Urinary bladder (tissue), 4 donors: ENCODE data around the gene SIGLEC14. TPM values are rescaled to one million over a fixed set of nuclear protein-coding genes. Genes with fewer than 3 reads are reported as not detected.
"Not testable (repeated sequence)": the region's sequence is repeated elsewhere in the genome, so short reads cannot be mapped to it uniquely, and the experiment has no call there.

ENCODE experiments used
- DNase-seq: peaks from one replicate; pipeline ENCODE4 v3.0.0-alpha.2; 2015; ENCODE audit errors: extremely low spot score
- H3K27ac ChIP-seq: one replicate; pipeline ENCODE4 v1.5.1; 2013; ENCODE audit warnings: low read depth, mild to moderate bottlenecking, moderate library complexity
- H3K36me3 ChIP-seq: one replicate; pipeline ENCODE4 v1.6.1; 2013; ENCODE audit warnings: mild to moderate bottlenecking, moderate library complexity; ENCODE audit not compliant: insufficient read depth
- H3K4me1 ChIP-seq: one replicate; pipeline ENCODE4 v1.6.1; 2013; ENCODE audit warnings: mild to moderate bottlenecking, moderate library complexity; ENCODE audit not compliant: insufficient read depth
- H3K4me3 ChIP-seq: one replicate; pipeline ENCODE4 v1.5.1; 2013; ENCODE audit warnings: low read depth, low read length
- WGBS: extraction: QIAGEN DNeasy Blood & Tissue Kit; methylation state at CpG from one replicate; pipeline ENCODE4 v1.1.7; 2013; 5-methylcytosine and 5-hydroxymethylcytosine counted together
- polyA plus RNA-seq: library from polyadenylated mRNA; stranded (reverse); fragments of 200-250 nt; gene quantifications from one replicate; pipeline ENCODE4 v1.2.3, GENCODE V29; 2013
- total RNA-seq: library from RNA; depleted of rRNA; stranded (reverse); fragments of >200 nt; gene quantifications from one replicate; pipeline ENCODE4 v1.2.3, GENCODE V29; 2014
- donor health status: healthy with polysubstance abuse.
- donor health status: healthy.

SIGLEC14 gene
- total and polyA plus RNA-seq, 2 donors: 1.2 to 4.4 TPM

DNA sequence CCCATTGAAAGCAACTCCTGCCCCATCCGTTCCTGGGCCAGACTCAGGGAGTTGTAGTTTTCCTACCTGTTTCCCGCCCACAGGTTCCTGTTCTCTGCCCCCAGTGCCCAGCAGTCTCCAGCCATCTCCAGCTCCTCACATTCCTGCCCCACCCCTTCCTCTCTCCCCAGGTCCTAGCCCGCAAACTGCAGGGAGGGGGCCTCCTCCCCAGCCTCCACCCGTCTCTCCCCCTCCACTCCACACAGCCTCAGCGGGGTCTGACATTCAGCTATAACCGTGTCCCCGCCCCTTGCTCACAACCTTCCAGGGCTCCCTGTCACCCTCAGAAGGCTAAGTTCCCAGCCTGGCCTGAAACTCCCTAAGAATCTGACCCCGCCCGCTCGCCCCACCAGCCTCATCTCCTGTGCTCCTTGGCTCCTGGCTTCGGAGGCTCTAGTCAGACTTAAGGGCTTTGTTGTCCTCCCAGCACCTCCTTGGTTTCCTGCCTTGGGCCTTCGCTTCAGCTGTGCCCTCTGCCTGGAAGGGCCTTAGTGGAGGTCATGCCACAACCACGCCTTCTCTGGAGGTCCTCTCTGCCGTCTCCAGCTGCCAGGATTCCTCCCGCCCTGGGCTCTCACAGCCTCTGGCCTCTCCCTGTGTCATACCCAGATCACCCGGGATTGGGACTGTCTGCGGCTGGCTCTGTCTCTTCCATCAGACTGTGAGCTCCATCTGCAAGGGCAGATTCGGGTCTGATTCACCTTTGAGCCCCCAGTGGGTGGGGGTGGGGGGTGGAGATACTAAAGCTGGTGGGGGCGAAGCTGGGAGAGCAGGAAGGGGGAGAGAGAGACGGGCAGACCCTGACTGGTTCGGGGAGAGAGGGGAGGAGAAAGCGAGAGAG is 41.4 kb upstream of the SIGLEC14 start:
- H3K27ac ChIP-seq: peak overlapping the region; percentile 88
- peak; percentile 31 for DNase-seq
- peaks cover 2% of the 10 kb centered on the region for H3K4me1 ChIP-seq
- peak overlapping the region; percentile 92 for H3K4me3 ChIP-seq
- WGBS: 7% methylated on average over 22 of the region's 22 CpGs
- no peaks in the 10 kb centered on the region for H3K36me3 ChIP-seq

DNA sequence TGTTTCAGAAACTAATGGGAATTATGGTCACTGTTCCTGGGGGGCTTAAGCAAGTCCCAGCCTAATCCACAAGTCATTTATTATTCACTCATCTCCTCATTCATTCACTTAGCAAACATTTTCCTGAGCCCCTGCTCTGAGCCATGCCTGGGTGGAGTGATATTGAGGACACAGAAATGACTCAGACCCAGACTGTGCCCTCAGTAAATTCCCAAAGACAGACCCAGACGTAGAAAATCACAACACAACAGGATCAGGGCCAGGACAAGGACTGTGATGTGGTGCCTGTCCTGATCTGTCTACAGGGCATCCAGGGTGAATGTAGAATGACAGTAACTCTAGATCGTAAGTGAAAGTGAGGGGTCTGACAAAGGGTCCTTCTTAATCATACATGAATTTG is 39.5 kb upstream of the SIGLEC14 start:
- Histone ChIP-seq H3K36me3 (no peaks in the 10 kb centered on the region), H3K4me3 (no peak overlapping the region), H3K27ac (no peak overlapping the region), H3K4me1 (peaks cover 2% of the 10 kb centered on the region)
- DNase-seq: no peak
- 66% methylated on average over 2 of the region's 2 CpGs for WGBS

DNA sequence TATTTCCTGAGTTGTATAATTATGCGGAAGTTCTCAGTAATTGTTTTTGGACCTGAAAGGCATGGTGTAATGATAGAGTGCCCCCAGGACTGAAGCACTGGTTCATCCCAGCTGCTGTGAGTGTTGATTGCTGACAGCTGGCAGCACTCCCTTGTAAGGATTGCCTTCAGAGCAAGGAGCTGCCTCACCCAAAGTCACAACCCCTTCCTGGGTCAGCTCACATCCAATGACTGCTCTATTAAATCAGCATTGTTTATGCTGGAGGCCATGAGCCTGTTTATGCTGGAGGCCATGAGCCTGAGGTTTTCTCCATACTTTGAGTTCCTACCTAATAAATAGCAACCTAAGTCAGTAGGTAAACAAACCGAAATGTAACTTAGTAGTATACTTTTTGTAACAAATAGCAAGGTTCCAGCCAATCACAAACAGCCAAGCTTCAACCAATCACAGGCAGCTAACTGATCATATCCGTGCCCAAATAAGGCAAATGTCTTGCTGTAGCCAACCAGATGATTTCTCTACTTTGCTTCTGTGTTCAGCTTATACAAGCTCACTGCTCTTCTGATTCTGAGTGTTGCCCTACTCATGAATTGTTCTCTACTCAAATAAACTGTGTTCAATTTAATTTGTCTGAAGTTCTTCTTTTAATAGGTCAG is 34.8 kb upstream of the SIGLEC14 start:
- WGBS: 45% methylated on average over 3 of the region's 3 CpGs
- H3K36me3 ChIP-seq: no peaks in the 10 kb centered on the region
- H3K4me1 ChIP-seq: no peaks in the 10 kb centered on the region
- DNase-seq: no peak
- no peak overlapping the region for H3K4me3 ChIP-seq
- H3K27ac ChIP-seq: no peak overlapping the region

DNA sequence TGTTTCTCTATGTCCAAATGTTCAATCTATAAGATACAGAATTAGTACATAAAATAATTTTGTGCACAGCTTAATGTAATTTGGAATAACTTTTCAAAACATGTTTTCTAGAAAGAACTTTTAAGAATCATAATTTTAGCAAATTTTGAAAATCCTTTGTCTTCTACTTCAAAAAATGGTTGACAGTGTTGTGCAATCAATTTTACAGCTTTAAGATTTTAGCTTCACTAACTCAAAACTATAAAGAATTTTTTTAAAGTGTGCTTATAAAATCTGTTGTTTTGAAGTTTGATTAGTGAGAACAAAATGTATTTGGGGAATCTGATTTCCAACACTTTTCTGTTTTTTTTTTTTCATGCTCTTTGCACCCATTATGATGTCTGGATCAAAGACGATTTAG is 33.8 kb upstream of the SIGLEC14 start:
- Histone ChIP-seq H3K4me3 (no peak overlapping the region), H3K4me1 (no peaks in the 10 kb centered on the region), H3K27ac (no peak overlapping the region), H3K36me3 (no peaks in the 10 kb centered on the region)
- 86% methylated on average over 1 of the region's 1 CpG for WGBS
- no peak for DNase-seq

DNA sequence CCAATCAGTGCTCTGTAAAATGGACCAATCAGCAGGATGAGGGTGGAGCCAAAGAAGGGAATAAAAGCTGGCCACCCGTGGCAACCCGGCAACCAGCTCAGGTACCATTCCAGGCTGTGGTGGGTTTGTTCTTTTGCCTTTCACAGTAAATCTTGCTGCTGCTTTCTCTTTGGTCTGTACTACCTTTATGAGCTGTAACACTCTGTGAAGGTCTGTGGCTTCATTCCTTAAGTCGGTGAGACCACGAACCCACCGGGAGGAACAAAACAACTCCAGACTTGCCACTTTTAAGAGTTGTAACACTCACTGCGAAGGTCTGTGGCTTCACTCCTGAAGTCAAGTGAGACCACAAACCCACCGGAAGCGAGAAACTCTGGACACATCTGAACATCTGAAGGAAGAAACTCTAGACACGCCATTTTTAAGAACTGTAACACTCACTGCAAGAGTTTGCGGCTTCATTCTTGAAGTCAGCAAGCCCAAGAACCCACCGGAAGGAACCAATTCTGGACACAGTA is 30.0 kb upstream of the SIGLEC14 start:
- no peaks in the 10 kb centered on the region for H3K36me3 ChIP-seq
- no peak overlapping the region for H3K4me3 ChIP-seq
- no peaks in the 10 kb centered on the region for H3K4me1 ChIP-seq
- no peak overlapping the region for H3K27ac ChIP-seq
- WGBS: 67% methylated on average over 11 of the region's 11 CpGs
- DNase-seq: no peak

DNA sequence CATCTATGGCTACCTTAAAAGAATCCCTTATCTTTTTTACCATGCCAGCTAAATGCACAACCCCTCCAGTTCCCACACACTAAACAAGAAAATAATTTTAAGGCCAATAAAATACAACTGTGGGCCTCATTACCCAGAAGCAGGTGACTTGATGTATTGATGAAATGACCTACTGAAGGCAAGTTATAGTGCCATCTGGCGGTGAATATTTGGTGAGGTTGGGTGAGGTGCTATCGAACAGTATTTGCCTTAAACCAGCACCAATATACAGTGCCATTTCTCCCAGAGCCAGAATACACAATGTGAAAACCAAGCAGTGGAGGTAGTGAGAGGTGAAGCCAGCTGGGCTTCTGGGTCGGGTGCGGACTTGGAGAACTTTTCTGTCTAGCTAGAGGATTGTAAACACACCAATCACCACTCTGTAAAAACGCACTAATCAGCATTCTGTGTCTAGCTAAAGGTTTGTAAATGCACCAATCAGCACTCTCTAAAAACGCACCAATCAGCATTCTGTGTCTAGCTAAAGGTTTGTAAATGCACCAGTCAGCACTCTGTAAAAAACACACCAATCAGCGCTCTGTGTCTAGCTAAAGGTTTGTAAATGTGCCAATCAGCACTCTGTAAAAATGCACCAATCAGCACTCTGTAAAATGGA is 29.4 kb upstream of the SIGLEC14 start:
- DNase-seq, H3K36me3 ChIP-seq, H3K4me3 ChIP-seq, H3K4me1 ChIP-seq, H3K27ac ChIP-seq: not testable (repeated sequence)
- 67% methylated on average over 7 of the region's 7 CpGs for WGBS

DNA sequence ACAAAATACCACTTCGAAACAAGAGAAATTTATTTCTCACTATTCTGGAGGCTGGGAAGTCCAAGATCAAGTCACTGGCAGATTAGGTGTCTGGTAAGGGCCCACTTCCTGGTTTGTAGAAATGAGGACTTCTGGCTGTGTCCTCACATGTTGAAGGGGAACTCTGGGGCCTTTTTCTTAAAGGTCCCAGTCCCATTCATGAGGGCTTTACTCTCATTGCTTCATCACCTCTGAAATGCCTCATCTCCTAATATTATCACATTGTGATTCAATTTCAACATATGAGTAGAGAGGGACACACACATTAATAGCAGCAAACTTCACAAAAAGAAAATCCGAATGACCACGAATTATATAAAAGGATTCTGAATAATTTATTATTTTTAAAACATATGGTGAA is 21.6 kb upstream of the SIGLEC14 start:
- no peak overlapping the region for H3K4me3 ChIP-seq
- no peaks in the 10 kb centered on the region for H3K4me1 ChIP-seq
- H3K27ac ChIP-seq: no peak overlapping the region
- no peak for DNase-seq
- H3K36me3 ChIP-seq: no peaks in the 10 kb centered on the region
- WGBS: 75% methylated on average over 3 of the region's 3 CpGs

DNA sequence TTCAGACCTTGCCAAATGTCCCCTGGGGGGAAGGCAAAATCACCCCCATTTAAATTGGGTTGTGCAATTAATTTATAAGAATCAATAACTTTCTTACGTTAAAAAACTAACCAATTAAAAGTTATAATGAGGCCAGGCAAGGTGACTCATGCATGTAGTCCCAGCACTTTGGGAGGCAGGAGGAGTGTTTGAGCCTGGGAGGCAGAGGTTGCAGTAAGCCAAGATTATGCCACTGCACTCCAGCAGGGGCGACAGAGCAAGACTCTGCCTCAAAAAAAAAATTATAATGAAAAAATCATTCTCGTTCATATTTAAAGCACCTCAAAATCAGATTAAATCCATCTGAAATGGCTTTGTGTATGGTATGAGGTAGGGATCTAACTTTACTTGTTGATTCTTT is 18.4 kb upstream of the SIGLEC14 start:
- H3K36me3 ChIP-seq: no peaks in the 10 kb centered on the region
- no peak for DNase-seq
- whole genome bisulfite sequencing: 55% methylated on average over 3 of the region's 3 CpGs
- no peaks in the 10 kb centered on the region for H3K4me1 ChIP-seq
- no peak overlapping the region for H3K4me3 ChIP-seq
- no peak overlapping the region for H3K27ac ChIP-seq

DNA sequence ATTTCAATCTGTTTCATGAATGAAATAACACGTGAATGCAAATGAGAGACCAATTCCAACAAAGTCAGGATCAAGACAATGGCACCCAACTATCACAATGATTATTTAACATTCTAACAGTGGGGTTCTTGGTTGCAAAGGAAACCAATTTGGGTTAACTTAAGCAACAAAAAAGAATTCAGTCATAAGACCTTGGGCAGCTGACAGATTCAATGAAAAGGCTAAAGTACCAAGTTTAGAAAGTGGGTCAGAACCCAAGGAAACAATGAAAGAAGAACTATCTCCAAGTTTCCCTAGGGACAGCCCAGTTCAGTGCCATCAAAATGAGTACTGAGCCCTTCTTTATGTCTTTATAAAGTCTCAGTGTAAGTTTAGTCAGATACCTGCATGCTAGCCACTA is 17.5 kb upstream of the SIGLEC14 start:
- 23% methylated on average over 1 of the region's 1 CpG for WGBS
- no peaks in the 10 kb centered on the region for H3K4me1 ChIP-seq
- no peak overlapping the region for H3K27ac ChIP-seq
- no peak for DNase-seq
- no peak overlapping the region for H3K4me3 ChIP-seq
- no peaks in the 10 kb centered on the region for H3K36me3 ChIP-seq

DNA sequence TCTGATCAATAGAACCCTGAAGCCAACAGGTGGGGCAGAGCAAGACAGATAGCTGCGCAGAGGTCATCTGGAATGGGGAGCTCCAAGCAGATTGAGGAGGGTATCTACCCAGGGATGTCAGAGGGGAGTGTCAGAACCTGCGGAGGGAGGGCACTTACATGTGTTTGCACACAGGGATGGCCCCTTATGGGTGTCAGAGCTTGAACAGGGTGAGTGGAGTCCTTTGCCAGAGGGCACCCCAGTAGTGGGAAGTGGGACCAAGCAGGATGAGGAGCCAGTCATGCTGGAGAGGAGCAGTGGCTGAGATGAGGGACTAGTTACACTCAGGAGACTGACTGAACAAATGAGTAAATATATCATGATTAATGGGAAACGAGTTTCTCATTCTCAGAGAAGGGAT is 17.0 kb upstream of the SIGLEC14 start:
- Histone ChIP-seq H3K4me3 (no peak overlapping the region), H3K27ac (no peak overlapping the region), H3K4me1 (no peaks in the 10 kb centered on the region), H3K36me3 (no peaks in the 10 kb centered on the region)
- WGBS: 57% methylated on average over 3 of the region's 3 CpGs
- no peak for DNase-seq

DNA sequence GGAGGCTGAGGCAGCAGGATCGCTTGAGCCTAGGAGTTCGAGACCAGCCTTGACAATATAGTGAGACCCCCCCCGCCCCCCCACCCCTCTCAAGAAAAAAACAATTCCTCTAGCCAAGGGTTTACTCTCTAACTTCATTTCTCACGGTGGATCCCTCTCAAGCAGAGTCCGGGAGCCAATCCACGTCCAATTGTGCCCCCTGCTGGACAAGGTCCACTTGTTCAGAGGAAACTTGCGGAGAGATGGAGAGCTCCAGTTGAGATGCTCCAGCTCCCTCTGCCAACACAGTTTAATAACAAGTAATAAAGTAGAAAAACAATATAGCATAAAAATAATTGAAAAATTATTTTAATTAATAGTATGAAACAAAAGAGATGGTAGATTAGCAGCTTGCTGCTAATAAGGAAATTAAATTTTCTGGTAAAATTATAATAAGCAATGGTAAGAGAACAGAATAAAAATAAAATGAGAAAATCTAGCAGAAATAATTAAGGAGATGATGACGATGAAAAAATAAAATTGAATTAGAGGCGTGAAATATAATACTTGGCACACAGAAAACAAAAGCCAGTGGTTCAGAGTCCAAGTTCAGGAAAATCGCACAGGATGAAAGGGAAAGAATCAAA is 14.5 kb upstream of the SIGLEC14 start:
- 13% methylated on average over 10 of the region's 10 CpGs for WGBS
- peak; percentile 78 for DNase-seq

DNA sequence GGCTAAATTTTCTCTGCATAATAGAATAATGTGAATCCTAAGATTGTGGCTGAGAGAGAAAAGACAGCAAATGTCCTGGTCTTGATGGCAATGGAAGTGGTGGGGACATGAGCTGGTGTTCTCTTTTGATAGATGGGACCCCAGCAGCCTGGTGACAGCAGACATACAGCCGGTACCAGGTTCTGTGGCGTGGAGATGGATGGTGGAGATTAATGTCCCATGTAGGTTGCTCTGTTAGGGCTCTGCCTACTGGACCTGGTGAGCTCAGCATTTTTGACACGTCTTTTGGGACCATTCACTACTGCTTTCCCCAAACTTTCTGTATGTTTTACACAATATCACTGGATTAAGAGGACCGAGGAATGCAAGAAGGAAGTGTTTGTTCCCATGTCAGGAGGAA is 8.2 kb upstream of the SIGLEC14 start:
- Histone ChIP-seq H3K4me1 (no peaks in the 10 kb centered on the region), H3K4me3 (no peak overlapping the region), H3K27ac (no peak overlapping the region), H3K36me3 (no peaks in the 10 kb centered on the region)
- no peak for DNase-seq
- 69% methylated on average over 4 of the region's 4 CpGs for WGBS

More for the DNA sequence above, 14.5 kb upstream of the SIGLEC14 start:
- no peak overlapping the region for H3K4me3 ChIP-seq
- H3K36me3 ChIP-seq: no peaks in the 10 kb centered on the region
- no peak overlapping the region for H3K27ac ChIP-seq
- no peaks in the 10 kb centered on the region for H3K4me1 ChIP-seq

DNA sequence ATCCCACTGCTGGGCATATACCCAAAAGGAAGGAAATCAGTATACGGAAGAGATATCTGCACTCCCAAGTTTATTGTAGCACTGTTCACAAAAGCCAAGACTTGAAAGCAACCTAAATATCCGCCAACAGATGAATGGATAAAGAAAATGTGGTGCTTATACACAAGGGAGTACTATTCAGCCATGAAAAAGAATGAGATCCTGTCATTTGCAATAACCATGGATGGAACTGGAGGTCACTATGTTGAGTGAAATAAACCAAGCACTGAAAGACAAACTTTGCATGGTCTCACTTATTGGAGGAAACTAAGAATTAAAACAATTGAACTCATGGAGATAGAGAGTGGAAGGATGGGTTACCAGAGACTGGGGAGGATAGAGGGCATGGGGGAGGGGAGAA is 6.5 kb upstream of the SIGLEC14 start:
- no peak for DNase-seq
- H3K27ac ChIP-seq: no peak overlapping the region
- H3K36me3 ChIP-seq: no peaks in the 10 kb centered on the region
- no peak overlapping the region for H3K4me3 ChIP-seq
- no peaks in the 10 kb centered on the region for H3K4me1 ChIP-seq
- WGBS: 53% methylated on average over 2 of the region's 2 CpGs
